GM21381 (cell line): ENCODE measurements around the gene GTPBP2.

ENCODE experiments used
- ATAC-seq: cut with Tn5 transposase; IDR thresholded peaks from one replicate; pipeline ENCODE4 v1.9.1; 2021; ENCODE audit warnings: mild to moderate bottlenecking, moderate library complexity; ENCODE audit not compliant: unreplicated experiment

GTPBP2 gene, protein sequence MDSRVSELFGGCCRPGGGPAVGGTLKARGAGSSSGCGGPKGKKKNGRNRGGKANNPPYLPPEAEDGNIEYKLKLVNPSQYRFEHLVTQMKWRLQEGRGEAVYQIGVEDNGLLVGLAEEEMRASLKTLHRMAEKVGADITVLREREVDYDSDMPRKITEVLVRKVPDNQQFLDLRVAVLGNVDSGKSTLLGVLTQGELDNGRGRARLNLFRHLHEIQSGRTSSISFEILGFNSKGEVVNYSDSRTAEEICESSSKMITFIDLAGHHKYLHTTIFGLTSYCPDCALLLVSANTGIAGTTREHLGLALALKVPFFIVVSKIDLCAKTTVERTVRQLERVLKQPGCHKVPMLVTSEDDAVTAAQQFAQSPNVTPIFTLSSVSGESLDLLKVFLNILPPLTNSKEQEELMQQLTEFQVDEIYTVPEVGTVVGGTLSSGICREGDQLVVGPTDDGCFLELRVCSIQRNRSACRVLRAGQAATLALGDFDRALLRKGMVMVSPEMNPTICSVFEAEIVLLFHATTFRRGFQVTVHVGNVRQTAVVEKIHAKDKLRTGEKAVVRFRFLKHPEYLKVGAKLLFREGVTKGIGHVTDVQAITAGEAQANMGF

DNA sequence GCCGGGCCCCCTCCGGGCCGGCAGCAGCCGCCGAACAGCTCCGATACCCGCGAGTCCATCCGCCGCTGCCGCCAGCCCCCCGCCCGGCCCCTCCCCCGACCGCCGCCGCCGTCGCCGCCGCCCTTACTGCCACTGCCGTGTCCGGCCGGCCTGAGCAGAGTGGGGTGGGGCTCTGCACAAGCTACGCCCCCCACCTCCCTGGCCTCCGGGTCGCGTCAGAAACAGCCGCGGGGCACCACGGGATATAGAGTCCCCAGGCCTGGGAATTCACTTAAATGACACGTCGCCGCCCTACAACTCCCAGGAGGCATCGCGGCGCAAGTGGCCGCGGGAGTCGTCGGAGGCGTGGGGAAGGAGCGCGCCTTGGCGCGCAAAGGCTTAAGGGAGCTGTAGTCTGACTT, at the start of gene GTPBP2:
Gene GTPBP2, minus strand, starts transcription at position 161 of the 401 bp plus-strand sequence. Its CDS starts 102 bp downstream, at position 59.
- ATAC-seq = peak; percentile 78

DNA sequence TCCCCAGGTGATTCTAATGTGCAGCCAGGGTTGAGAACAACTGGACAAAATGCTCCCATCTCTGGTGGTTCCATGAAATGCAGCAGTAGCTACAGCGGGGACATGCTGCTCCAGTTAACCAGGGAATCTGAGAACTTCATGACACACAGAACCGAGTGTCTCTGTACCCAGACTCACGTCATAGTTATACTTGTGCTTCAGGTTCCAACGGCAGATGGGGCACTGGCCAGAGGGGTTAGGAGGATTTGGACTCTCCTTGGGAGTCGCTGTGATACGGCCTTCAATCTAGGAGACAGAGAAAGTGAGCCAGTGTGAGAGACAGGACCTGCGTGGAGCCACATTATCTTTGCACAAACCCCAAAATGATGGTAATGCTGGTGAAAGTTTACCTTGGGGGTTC, 49.3 kb upstream of the GTPBP2 start:
- no peak for ATAC-seq

DNA sequence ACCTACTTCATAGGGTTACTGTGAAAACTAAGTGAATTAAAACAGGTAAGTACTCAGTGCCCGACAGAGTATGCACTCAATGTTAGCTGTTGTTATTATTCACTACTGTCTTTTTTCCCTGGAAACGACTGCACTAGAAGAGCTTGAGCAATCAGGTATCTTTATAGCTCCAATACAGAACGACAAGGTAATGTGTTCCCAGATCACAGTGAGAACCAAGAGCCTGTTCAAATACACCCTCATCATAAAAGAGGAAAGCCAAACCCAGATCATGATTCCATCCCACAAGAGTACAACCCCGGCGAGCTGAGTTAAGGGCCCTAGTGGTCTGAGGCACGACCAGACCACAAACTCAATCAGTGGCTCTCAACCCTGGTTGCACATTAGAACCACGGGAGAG, 48.7 kb upstream of the GTPBP2 start:
- no peak for ATAC-seq

DNA sequence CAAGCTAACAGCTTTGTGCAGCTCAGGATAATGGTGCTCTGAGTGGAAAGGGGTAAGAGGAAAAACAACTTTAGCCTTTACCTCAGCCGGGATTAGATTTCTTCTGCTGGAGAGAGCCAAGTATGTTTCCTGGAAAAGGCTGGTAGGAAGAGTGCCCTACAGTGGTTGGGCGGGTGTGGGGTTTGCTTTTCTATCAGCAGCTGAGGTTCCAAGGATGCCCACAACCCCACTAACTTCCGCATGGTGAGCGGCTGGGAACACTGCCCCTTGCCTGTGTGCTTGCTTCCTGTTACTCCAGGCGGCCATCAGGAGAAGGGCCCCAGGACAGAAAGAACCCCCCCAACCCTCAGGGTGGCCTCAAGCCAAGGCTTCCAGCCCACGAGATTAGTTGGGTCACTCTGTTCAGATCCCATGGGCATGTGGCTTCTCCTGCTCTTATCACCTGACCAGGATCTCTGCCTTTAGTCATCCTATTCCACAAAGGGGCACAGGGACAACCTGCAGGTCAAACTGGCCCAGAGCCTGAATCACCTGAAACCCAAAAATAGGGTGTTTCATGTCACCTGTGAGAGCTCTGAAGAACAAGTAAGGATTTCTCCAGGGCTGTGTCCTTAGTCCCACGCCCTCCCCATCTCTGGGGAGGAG, 48.0 kb upstream of the GTPBP2 start:
- no peak for ATAC-seq

DNA sequence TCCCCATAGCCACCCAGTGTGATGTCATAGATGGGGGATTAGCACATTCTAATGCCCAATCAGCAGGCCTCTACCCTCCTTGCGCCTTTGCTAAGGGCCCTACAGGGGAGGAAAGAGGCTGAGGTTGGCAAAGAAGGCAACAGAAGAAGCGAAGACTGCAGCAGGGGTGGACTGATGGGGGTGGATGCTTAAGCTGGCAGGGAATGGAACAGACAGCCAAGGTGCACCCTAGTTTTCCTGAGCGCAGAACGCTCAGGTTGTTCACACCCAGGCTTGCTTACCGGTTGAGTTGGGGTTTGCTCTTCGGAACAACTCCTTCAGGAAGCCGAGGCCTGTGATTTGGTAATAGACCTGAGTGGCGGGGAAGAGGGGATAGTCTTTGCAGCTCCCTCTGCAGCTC, 45.9 kb upstream of the GTPBP2 start:
- no peak for ATAC-seq

DNA sequence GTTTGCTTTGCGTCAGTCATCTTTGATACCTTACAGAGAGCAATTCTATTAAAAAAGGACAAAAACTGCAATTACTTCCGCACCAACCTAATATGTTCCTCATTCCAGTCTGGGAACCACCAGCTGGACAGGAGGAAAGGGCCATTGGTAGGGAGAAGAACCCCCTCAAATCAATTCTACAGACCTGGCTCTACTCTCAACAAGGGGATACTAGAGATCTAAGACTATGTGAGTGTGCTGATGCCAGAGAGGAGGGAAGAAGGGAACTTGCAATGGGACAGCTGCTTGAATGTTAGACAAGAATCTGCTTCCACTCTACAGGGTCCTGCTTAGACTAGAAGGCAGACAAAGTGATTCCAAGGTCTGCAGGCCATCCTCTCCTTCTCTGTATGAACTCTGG, 45.2 kb upstream of the GTPBP2 start:
- ATAC-seq = no peak

DNA sequence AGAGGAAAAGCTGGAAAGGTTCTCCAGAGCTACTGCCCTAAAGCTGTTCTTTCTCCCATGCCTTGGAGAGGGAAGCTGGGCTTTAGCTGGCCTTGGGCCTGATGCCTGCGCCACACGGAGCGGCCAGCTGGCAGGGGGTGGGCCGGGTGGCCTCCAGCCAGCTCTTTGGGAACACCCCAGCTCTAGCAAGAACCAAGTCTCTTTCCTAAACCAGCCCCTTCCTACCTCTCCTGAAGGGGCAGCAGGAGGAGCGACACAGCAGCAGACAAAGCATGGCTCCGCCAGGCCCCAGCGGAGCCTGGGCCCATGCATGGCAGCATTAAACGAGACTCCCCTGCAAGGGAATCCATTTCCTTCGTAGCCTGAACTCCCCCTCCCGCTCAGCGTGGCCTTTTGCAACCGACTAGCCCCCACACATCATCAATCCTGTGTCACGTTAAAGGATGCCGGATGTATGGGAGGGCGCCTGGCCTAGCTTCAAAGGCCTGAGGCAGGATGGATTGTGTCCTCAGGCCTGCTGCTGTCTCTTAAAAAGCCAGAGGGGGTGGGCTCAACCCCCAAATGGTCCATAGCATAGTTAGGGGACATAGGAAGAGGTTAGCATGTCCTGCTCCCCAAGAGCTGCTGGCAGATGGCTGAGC, 44.5 kb upstream of the GTPBP2 start:
- ATAC-seq = no peak

DNA sequence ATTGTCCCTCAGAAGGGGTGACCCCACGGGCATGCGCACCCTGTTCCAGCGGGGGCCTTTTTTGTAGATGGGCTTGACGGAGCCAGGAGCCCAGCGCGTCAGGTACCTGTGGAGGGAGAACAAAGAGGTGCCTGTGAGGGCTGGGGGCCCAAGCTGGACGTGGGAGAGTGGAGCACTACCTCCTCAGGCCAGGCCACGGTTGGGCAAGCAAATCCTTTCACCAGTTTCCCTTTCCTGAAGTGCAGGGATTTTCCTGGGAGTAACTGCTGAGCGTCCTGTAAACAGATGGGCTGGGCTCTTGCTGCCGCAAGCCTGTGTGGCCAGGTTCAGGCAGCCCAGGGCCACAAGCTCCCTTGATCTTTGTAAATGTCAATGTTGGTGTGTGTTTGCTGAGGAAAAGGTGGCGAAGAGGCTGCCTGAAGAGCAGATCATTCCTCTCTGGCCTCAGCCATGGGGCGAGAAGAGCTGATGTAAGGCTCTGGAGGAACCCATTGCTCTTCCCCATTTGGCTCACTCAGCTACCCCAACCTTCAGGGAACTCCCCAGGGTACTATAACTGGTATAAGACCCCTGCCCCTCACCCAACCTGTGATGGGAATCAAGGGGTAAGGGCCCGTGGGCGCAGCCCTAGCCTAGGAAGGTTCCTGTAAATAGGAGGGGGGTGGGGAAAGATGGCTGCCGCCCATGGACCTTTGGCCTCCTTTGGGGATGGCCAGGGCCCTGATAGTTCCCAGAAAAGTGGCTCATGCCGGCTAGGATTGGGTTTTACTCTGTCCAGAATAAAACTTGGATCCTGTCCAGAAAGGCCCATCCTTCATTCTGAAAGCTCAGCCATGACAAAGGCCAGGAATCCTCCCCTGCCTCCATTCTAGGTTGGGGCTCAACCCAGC, 43.0 kb upstream of the GTPBP2 start:
- no peak for ATAC-seq

DNA sequence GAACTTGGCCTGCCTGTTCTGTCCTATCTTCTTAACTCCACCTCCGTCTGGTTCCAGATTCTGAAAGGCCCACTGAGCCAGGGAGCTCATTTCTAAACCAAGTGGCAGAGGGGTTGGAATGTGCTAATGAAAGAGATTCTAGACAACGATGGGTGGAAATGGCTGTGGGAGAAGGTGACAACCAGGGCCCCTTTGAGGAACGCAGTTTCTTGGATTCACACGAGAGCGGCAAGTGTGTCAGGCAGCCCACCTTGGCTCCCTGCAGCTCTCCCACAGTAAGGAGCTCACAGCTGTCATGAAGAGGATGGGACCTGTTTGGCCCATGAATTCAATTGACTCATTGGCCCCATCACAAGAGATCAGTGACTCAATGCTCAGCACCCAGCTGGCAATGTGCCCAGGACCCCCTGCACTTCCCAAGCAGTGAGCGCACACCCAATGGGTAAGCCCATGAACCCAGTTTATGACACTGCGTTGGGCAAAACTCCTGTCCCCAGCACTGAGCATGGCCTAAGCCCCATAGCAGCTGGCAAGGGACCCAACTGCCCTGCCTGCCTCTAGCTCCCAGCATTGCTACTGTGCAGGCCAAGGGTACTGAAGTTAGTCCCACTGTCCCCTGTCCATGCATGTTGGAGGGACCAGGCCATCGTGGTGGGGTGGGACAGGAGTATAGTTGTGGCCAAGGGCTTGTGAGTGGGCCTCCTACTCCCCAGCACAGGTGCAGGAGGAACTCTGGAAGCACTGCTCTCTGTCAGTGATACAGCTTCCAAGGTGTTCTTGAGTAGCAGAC, 42.1 kb upstream of the GTPBP2 start:
- ATAC-seq = no peak

DNA sequence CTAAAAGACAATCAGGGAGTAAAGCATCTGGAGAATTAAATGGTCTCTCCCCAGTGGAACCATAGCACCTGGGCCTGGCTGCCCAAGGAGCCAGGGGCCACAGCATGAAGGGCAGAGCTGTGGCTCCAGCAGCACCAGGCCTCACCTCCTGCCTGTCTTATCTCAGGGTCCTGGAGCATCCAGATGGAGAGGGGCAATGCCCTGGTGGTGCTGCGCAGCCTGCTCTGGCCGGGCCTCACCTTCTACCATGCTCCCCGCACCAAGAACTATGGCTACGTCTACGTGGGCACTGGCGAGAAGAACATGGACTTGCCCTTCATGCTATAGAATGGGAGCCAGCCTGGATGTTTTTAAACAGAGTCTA, 41.5 kb upstream of the GTPBP2 start:
- ATAC-seq = no peak

DNA sequence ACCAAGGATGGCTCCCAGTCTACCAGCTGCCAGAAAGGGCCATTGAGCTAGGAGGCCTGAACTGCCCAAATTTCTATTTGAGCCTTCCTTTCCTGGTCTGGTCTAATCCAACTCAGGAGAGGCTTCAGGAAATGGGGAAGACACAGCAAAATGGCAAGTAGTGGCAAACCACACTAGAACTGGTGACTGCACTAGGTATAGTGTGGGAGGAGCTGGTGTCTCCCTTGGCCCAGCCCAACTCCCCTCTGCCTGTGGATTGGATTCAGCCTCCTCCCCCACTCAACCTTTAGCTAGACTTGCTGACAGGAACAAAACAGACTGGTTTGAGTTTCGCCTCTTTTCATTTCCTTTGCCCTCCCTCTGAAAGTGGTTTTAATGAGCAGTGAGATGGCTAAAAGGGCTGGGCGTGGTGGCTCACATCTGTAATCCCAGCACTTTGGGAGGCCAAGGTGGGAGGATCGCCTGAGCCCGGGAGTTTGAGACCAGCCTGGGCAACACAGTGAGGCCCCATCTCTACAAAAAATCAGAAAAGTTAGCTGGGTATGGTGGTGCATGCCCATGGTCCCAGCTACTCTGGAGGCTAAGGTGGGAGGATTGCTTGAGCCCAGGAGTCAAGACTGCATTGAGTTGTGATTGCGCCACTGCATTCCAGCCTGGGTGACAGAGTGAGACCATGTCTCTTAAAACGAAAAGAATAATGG, 41.0 kb upstream of the GTPBP2 start:
- no peak for ATAC-seq

DNA sequence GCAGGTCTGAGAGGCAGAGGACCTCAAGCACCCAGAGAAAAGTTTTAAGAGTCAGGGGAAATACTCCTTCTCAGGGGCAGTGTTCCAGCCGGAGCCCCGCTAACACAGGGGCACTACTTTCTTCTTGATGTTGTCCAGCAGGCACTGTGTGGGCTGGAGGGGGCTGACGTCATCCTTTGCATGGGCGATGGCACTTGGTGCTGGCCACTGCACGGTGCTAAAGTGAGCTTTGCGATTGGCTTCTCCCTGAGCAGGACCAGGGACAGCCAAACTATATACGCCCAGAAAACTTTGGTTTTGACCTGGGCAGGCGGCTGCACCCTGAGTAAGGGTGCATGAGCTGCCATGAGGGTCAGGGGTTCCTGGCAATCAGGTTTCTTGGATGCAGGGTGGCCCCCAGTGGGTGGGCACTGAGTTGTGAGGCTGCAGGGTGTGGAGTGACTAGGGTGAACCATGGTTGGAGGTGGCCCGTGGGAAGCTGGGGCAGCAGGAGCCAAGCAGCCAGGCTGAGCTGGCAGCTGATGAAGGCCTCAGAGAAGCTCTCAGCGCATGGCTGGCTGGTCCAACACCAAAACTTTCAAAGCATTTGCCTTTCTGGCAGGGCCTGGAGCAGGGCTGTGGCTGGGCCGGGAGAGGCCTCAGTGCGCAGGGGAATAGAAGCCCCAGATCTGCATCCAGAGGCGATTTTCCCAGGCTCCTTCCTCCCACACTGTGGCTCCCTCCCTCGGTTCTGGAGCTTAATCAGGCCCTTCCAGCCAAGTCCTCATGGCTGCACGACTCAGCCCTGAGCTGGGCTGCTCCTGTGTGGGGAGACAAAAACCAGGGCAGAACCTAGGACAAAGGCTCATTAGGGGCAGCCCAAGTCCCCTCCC, 40.2 kb upstream of the GTPBP2 start:
- ATAC-seq = no peak

DNA sequence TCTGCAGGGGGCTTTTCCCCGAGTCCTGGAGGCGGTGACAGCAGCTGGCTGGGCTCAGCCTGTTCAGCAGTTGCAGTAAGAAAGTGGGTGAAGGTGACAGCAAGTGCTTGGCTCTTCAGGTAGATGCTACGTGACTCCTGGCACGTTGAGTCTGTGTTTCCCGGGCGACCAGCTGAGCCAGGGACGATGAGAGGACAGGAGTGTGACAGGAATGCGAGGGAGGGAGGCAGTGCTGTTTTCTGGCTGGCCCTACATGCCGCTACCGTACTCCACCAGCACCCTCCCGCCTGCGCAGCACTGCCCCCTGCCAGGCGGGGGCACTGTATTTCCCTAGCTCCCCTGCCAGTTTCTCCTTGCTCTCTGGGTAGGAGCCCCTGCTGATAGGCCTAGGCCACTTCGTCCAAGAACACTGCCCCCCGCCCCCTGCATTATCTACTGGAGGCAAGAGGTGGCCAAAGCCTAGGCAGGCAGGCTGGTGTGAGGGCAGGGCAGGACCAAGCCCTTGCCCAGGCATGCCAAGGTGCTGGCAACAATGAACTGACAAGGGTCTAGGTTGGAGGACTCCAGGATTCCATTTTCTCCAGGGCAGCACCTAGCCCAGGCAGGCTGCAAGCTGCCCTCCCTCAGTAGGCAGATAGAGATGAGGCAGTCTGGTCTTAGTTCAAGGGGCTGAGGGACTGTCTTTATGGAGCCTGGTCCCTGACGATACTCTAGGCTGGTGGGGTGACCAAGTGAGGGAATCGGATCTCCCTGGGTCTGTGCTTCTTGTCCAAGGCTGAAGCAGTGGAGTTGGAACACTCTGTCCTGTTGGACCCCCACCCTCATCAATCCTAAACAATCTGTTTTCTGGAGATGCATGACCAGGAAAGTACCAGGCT, 39.3 kb upstream of the GTPBP2 start:
- no peak for ATAC-seq

DNA sequence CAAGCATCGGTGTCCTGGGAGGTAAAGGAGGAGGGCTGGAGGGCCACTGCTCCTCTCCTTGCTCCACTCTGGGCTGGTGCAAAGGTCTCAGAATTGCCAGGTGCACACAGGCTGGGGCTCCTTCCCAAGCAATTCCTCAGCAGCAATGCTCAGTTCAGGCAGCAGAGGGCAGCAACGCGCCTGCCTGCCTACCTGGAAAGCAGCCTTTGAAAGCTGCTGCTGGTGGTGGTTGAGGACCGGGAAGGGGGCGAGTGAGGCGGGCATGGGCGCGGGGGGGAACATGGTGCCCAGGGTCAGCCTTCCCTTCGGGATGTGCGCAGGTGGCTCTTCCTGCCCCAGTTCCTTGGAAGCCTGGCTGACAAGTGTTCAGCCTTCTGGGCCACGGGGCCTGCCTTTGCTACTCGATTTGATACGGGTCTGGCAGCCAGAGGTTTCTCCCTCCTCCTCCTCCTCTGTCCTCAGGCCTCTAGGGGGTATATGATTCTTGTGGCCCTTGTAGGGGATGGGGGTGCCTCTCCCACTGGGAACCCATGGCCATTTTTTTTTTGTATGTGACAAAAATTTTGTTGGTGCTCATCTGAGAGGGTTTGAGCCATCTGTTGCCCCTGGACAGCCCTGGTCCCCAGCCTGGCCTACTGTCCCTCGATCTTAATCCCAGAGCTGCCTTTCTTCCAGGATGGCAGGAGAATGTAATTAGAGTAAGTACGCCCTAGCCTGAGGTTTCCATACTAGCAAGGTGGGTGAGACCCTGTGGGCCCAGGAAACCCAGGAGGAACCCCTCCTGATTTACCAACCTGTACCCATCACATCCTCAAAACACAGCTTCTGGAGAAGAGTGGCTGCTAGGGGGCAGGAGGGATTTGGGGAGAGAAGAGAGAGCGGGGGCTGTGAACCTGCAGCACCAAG, 38.4 kb upstream of the GTPBP2 start:
- ATAC-seq = no peak

DNA sequence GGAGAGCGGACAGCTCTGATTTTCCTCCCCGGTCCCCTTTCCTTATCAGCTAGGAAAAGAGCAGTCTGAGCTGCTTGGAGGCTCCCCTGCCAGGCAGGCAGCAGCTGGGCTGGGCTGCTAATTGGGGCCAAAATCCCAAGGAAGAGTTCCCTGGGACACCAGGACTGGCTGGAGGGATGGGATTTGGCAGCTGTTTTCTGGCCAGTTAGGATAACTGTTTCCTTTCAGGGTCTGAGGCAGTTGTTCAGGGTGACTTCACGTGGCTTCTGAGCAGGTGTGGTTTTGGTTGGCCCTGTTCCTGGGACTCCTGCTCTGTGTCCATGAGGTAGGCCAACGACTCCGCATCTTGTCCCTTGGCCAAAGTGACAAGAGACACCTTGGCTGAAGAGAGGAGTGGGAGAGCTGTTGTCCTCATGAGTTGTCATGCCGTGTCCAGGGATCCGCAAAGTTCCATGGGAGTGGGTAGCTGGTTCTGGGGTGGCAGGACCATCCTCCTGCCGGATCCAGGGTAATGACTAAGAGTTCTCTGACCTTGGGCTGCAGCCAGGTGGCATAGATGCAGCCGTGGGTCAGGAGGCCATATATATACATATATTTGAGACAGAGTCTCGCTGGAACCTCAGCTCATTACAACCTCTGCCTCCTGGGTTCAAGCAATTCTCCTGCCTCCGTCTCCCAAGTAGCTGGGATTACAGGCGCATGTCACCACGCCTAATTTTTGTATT, 37.3 kb upstream of the GTPBP2 start:
- ATAC-seq = no peak

DNA sequence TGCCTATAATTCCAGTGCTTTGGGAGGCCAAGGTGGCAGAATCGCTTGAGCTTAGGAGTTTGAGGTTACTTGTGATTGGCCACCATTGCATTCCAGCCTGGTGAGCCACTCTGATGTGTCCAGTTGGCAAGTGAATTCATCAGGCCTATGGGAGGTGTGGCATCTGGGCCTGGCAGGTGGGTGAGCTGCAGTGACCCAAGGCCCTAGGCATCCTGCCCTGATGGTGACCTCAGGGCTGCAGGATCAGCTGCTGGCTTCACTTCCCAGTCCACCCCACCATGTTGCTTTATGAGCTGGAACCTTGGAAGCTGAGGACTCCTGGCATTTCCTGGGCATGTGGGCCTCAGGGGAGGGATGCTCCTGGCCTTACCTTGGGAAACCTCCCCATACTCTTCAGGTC, 36.3 kb upstream of the GTPBP2 start:
- ATAC-seq = no peak
